Measurements from ENCODE around the gene NPR1. TPM values are rescaled to one million over a fixed set of nuclear protein-coding genes. Genes with fewer than 3 reads are reported as not detected.

NPR1 gene
- total and polyA plus RNA-seq, 2 of the 13 experiments (the other 11 are each of a cell fraction or from before 2014, with no cell fraction given) = not detected

DNA sequence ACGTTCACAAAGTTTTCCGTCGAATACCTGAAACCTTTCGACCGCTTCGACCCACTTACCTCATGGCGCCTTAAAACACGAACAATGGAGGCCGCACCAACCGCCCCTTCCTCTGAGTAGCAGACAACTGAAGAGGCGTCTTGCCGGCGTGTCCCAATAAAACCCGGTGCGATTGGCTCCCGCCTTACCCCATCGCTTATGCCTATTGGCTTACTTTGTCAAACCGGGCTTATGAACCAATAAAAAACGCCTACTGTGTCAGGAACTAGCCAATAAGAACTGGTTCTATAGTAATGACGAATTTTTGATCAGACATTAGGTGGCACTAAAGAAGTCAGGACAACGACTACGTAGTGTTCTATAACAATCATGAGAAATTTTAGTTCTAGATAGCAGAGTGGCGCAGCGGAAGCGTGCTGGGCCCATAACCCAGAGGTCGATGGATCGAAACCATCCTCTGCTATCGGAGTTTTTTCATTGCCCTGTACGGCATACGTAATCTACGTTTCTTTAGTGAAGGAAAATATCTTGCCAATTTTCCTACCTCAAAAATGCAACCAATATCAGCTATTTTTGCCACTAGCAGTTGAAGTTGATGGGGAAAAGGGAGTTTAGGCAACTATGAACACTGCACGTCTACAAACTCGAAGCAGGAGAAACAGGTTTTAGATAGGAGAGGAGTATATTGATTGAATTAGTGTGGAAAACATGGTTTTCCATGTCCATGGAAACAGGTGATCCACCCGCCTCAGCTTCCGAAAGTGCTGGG lies 7.4 kb upstream of the NPR1 start, which contains the start of gene ILF2 (continued):
- TF ChIP-seq, protein P1, sequence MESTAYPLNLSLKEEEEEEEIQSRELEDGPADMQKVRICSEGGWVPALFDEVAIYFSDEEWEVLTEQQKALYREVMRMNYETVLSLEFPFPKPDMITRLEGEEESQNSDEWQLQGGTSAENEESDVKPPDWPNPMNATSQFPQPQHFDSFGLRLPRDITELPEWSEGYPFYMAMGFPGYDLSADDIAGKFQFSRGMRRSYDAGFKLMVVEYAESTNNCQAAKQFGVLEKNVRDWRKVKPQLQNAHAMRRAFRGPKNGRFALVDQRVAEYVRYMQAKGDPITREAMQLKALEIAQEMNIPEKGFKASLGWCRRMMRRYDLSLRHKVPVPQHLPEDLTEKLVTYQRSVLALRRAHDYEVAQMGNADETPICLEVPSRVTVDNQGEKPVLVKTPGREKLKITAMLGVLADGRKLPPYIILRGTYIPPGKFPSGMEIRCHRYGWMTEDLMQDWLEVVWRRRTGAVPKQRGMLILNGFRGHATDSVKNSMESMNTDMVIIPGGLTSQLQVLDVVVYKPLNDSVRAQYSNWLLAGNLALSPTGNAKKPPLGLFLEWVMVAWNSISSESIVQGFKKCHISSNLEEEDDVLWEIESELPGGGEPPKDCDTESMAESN (CRISPR knock-in tag; conservative IDR thresholded peaks at IDR 0.05) = no peak
- TF ChIP-seq ARID2 (CRISPR knock-in tag; IDR thresholded peaks at IDR 0.05; ENCODE audit: borderline replicate concordance) (peak; percentile 31; the same call in 1 of the 2 replicates), ZC3H13 (CRISPR knock-in tag; IDR thresholded peaks at IDR 0.05) (no peak), MZF1 (CRISPR knock-in tag; IDR thresholded peaks at IDR 0.05; ENCODE audit: borderline replicate concordance) (no peak), PHF5A (CRISPR knock-in tag; IDR thresholded peaks at IDR 0.05; ENCODE audit: low read depth, unreplicated experiment) (peak; percentile 67), MAZ (IDR thresholded peaks at IDR 0.05; ENCODE audit: borderline replicate concordance, low read depth, low read length) (no peak), MAZ (CRISPR knock-in tag; IDR thresholded peaks at IDR 0.05; ENCODE audit: low read depth) (no peak; the same call in 1 of the 2 replicates), GTF3A (CRISPR knock-in tag; conservative IDR thresholded peaks at IDR 0.05) (no peak), SOX13 (IDR thresholded peaks at IDR 0.05) (0 out of 2 replicates have a peak, but pooled peaks have one; percentile 21), SOX13 (CRISPR knock-in tag; conservative IDR thresholded peaks at IDR 0.05 in 1 of 2, IDR thresholded peaks at IDR 0.05 in 1 of 2) (peak in 1 of 2 experiments; percentile 3; a peak in 1 of 4 replicates), ZNF776 (CRISPR knock-in tag; IDR thresholded peaks at IDR 0.05) (no peak), ELF1 (CRISPR knock-in tag; IDR thresholded peaks at IDR 0.05) (no peak), PITX1 (CRISPR knock-in tag; IDR thresholded peaks at IDR 0.05) (peak; percentile 60; the same call in 1 of the 2 replicates), ZNF12 (CRISPR knock-in tag; IDR thresholded peaks at IDR 0.05) (no peak), ZNF556 (CRISPR knock-in tag; IDR thresholded peaks at IDR 0.05; ENCODE audit: borderline replicate concordance) (no peak), ZNF772 (CRISPR knock-in tag; IDR thresholded peaks at IDR 0.05) (peak; percentile 21; the same call in 1 of the 2 replicates)
- TF ChIP-seq, protein P2, sequence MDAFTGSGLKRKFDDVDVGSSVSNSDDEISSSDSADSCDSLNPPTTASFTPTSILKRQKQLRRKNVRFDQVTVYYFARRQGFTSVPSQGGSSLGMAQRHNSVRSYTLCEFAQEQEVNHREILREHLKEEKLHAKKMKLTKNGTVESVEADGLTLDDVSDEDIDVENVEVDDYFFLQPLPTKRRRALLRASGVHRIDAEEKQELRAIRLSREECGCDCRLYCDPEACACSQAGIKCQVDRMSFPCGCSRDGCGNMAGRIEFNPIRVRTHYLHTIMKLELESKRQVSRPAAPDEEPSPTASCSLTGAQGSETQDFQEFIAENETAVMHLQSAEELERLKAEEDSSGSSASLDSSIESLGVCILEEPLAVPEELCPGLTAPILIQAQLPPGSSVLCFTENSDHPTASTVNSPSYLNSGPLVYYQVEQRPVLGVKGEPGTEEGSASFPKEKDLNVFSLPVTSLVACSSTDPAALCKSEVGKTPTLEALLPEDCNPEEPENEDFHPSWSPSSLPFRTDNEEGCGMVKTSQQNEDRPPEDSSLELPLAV (CRISPR knock-in tag; conservative IDR thresholded peaks at IDR 0.05; ENCODE audit: low read depth) = no peak
- TF ChIP-seq, protein P3, sequence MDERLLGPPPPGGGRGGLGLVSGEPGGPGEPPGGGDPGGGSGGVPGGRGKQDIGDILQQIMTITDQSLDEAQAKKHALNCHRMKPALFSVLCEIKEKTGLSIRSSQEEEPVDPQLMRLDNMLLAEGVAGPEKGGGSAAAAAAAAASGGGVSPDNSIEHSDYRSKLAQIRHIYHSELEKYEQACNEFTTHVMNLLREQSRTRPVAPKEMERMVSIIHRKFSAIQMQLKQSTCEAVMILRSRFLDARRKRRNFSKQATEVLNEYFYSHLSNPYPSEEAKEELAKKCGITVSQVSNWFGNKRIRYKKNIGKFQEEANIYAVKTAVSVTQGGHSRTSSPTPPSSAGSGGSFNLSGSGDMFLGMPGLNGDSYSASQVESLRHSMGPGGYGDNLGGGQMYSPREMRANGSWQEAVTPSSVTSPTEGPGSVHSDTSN (CRISPR knock-in tag; IDR thresholded peaks at IDR 0.05) = no peak
- TF ChIP-seq, protein P4, sequence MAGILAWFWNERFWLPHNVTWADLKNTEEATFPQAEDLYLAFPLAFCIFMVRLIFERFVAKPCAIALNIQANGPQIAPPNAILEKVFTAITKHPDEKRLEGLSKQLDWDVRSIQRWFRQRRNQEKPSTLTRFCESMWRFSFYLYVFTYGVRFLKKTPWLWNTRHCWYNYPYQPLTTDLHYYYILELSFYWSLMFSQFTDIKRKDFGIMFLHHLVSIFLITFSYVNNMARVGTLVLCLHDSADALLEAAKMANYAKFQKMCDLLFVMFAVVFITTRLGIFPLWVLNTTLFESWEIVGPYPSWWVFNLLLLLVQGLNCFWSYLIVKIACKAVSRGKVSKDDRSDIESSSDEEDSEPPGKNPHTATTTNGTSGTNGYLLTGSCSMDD (CRISPR knock-in tag; IDR thresholded peaks at IDR 0.05) = no peak
- TF ChIP-seq, protein P5, sequence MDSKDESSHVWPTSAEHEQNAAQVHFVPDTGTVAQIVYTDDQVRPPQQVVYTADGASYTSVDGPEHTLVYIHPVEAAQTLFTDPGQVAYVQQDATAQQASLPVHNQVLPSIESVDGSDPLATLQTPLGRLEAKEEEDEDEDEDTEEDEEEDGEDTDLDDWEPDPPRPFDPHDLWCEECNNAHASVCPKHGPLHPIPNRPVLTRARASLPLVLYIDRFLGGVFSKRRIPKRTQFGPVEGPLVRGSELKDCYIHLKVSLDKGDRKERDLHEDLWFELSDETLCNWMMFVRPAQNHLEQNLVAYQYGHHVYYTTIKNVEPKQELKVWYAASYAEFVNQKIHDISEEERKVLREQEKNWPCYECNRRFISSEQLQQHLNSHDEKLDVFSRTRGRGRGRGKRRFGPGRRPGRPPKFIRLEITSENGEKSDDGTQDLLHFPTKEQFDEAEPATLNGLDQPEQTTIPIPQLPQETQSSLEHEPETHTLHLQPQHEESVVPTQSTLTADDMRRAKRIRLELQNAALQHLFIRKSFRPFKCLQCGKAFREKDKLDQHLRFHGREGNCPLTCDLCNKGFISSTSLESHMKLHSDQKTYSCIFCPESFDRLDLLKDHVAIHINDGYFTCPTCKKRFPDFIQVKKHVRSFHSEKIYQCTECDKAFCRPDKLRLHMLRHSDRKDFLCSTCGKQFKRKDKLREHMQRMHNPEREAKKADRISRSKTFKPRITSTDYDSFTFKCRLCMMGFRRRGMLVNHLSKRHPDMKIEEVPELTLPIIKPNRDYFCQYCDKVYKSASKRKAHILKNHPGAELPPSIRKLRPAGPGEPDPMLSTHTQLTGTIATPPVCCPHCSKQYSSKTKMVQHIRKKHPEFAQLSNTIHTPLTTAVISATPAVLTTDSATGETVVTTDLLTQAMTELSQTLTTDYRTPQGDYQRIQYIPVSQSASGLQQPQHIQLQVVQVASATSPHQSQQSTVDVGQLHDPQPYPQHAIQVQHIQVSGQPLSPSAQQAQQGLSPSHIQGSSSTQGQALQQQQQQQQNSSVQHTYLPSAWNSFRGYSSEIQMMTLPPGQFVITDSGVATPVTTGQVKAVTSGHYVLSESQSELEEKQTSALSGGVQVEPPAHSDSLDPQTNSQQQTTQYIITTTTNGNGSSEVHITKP (CRISPR knock-in tag; IDR thresholded peaks at IDR 0.05; ENCODE audit: low read depth) = no peak

All from HepG2 (cell line).